NOMO-1 (cell line): ENCODE results near the gene FXYD3.
"Not testable (repeated sequence)": the region's sequence is repeated elsewhere in the genome, so short reads cannot be mapped to it uniquely, and the experiment has no call there.

Experiments
- DNase-seq, 2 experiments: peaks; one replicate each; lab custom pipeline; 2025; ENCODE audit not compliant: unreplicated experiment in 2 of 2; lab: John Stamatoyannopoulos, UW

Gene FXYD3

DNA sequence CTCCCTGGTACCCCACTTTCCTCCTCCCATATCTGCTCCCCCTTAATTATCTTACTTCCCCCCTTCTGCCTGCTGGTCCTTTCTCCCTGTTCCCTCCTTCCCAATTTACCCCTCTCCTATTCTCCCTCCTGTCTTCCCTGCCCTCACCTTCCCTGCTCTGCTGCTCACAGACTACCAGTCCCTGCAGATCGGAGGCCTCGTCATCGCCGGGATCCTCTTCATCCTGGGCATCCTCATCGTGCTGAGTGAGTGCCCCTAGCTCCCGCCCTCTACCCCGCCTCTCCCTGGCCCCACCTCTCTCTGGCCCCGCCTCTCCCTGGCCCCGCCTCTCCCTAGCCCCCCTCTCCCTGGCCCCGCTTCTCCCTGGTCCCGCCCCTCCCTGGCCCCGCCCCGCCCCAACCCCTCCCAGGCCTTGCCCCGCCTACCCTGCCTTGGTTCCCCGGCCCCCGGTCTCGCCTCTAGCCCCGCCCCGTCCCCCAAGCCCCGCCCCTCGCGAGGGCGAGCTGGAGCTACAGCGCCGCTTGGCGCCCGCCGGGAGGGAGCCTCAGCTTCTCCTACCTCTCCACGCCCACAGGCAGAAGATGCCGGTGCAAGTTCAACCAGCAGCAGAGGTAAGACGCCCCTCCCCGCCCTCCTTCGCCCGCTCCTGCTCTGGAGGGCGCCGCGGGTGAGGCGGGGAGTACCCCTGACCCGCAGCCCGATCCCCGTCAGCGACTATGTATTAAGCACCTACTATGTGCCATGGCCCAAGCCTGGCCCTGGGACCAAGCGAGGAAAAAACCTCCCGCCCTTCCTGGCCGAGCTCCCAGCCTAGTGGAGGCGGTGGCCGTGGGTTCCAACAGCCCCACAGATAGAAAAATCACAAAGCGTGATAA is 25.6 kb downstream of the FXYD3 start:
- DNase-seq: peak; percentile 75 to 79

DNA sequence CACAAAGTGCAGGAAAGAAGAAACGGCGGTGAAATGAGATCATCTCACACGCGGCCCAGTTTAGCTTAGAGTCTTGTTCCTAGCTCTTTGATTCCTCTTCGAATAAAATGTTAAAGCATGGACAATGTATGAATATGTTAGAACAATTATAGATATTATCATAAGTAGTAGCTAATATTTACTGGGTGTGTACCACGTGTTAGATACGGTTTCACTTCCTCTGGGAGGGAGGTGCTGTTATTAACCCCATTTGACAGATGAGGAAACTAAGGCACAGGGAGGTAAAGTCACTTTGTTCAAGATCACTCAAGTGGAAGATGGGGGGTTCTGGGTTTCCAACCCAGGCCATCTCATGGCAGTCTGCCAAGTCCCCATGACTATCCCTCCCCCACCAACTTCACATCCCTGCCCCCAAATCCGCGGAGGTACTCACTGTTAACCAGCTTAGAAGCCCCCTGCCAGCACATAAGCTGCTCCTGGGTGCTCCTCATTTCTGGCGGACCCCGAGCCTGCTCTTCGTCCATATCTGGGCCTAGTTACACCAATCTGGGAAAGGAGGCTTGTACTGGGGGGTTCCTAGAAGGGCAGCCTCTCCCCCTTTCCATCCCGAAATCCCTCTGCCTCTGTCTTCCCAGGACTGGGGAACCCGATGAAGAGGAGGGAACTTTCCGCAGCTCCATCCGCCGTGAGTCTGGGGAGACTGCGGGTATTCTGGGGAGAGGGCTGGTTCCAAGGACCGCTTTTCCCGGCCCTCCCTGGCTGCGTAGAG is 26.4 kb downstream of the FXYD3 start:
- DNase-seq: peak in 1 of 2 experiments; percentile 11

DNA sequence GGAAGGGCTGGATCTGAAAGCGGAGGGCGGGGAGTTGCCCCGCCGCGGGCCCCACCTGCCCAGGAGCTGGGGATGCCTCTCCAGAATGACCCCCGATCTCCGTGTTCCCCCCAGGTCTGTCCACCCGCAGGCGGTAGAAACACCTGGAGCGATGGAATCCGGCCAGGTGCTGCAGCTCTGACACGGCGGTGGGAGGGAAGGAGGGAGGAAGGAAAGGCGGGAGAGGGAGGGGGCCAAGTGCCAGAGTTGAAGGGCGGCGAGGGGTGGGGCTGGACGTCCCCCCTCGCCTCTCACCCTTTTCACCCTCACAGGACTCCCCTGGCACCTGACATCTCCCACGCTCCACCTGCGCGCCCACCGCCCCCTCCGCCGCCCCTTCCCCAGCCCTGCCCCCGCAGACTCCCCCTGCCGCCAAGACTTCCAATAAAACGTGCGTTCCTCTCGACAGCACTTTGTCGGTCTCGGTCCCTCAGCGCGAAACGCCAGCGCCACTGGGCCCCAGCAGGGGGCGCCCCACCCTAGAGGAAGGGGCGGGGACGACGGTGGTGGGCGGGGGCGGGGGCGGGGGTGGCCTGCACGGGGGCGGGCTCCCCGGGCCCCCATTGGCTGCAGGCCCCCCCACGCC is 27.1 kb downstream of the FXYD3 start:
- DNase-seq: peak; percentile 0 to 25

DNA sequence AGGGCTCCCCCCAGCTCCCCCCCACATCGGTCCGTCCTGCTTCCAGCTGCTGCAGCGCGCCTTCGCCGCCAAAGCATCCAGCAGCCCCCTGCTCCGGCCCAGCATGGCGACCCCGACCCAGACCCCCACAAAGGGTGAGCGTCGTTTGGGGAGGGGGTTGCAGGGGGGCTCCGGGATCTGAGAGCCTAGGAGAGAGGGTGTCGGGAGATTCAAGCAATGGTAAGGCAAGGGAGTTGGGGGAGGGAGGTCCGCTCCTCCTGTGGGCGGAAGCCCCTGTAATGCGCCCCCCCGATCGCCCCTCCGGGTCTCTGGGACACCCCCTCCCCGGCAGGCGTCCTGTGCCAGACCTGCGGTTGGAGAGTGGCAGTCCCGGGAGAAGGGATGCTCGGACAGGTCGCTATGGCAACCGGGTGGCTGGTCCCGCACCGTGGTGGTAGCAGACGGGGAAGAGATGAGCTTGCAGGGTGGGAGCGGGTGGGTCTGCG is 27.6 kb downstream of the FXYD3 start, which contains the start of gene FXYD7:
TSS of gene FXYD7 (plus strand) at position 25 of the 485 bp plus-strand sequence. CDS start at position 104, 79 bp downstream.
- DNase-seq: no peak

DNA sequence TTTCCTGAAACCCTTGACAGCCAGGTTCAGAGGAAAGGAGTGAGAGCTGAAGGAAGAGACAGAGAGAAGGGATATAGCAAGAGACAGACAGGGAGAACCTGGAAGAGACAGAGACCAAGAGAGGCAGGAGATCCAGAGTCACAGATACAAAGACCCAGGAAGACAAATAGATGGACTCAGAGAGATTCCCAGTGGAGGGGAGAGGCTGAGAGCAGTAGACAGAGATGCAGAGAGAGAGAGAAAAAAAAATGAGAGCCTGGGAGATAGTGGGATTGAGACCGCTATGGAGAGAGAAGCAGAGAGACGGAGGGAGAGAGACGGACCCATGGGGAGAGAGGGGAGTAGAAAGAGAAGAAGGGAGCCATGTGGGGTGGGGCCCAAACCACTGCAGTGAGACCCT is 28.2 kb downstream of the FXYD3 start:
- no peak for DNase-seq

DNA sequence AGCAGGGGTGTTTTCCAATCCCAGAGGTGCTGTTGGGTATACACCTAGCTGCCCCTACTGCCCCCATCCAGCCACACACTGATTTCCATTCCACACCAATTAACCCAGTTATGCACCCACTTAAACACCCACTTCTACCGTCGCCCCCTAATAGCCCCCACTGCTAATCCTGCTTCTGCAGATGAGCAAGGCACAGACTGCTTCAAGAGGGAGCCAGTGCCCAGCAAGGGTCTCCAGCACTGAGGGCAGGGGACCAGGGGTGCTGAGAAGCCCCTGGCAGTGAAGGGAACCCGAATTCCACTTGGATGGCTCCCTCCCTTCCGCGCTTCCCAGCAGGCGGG is 28.6 kb downstream of the FXYD3 start:
- DNase-seq: no peak

DNA sequence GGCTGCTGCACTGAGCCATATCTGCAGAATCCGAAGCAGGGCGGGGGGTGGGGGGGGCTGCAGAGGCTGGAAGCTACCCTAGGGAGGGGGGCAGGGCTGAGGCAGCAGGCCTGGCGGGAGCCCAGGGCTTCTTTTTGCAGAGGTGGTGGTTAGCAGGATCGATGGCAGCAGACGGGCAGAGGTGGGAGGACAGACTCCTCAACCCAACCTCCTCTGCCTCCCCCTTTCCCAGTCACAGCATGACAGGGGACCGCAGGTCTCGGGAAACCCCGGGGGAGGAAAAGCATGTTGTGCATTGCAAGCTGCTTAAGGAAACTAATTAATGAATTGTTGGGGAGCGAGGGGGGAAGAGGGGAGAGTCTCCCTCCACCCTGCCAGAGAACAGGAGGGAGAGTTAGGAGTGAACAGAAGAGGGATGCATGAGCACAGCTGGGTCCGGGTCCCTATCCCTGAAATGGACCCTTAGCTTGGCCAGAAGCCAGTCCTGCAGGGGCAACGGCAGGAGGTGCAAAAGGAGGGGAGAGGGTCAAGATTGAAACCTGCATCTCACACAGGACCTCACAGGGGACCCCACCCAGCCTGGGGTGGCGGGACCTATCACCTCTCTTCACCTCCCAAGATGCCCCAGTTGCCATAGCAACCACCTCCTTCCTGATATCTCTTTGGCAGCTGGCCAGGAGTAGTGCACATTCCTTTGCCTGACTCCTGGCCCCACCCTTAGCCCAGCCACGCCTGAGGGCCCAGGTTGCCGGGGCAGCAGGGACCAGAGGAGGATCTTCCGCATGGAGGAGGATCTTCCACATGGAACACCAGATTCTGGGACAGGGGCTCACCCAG is 29.2 kb downstream of the FXYD3 start:
- no peak for DNase-seq

DNA sequence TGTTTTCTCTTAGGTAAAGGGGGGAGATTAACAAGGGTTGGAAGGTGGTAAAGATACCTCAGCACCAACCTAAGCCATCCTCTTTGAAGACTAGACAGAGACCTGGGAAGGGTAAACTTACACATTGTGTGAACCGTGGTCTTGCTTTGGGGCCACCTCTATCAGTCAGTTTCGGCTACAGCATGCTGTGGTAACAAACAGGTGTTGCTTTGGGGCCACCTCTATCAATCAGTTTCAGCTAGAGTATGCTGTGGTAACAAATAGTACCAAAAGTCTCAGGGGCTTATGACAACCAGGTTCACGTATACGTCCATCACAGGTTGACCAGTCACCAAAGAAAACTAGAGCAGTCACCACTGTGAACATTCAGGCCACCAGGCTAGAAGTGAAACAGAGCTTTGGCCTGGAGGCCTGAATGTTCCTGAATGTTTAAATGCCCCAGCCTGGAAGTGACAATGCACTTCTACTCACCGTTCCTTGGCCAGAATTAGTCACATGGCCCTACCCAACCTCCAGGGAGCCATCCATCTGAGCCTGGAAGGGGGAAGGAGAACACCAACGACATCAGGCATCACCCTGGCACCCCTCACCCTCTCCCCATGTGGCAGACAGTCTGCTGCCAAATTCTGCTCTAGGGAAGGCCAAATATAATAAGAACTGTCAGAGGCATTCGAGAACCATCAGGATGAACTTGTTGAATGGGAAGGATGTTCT is 31.3 kb downstream of the FXYD3 start:
- no peak for DNase-seq

DNA sequence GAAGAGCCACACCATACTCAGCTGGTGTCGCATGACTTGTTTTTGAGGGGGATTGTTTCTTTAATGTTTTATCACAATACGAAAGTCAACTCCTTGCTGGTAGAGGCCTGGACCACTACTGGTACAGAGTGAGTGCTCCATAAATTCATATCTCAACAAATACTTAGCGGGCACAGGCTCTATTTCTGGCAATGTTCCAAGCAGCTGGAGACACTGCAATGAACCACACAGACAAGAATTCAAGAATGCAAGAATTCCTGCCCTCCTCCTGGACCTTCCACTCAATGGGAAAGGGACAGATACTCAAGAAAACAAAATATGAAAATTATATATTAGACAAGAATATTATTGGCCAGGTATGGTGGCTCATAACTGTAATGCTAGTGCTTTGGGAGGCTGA is 33.8 kb downstream of the FXYD3 start:
- no peak for DNase-seq

DNA sequence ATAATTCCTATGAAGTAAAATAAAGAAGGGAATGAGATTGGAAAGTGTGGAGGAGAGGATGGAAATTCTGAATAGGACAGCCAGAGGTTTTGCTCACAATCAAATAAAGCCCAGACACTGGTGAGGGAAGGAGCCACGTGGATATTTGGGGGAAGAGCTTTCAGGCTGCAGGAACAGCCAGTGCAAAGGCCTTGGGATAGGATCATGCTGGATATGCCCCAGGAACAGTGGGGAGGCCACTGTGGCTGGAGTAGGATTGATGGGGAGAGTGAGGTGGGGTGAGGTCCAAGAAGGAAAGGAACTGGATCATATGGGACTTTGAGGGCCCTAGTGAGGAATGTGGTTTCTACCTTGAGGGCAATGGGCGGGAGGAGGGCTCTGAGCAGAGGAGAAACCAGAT is 34.8 kb downstream of the FXYD3 start:
- DNase-seq: no peak

DNA sequence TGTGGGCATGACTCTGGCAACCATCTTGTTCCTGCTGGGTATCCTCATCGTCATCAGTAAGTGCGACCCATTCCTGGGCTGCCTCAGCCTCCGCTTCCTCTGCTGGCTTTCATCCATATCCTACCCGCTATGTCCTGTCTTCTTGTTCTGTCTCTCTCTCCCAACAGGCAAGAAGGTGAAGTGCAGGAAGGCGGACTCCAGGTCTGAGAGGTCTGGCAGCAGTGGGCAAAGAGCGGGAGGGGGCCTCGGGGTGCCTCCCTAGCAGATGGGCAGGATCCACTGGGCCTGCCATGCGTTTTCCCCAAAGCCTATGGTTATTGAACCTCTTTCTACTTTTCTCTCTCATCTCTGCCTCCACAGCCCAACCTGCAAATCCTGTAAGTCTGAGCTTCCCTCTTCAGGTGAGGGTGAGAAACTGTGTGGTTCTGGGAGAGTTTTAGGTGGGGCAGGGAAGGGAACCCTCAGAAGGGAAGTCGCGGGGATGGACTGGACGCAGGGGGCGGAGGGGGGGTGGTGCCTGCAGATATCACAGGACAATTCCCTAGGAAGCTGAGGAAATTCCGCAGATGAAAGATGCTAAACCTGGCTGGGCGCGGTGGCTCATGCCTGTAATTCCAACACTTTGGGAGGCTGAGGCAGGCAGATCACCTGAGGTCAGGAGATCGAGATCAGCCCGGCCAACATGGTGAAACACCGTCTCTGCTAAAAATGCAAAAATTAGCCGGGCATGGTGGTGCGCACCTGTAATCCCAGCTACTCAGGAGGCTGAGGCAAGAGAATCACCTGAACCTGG is 35.8 kb downstream of the FXYD3 start:
- no peak for DNase-seq

DNA sequence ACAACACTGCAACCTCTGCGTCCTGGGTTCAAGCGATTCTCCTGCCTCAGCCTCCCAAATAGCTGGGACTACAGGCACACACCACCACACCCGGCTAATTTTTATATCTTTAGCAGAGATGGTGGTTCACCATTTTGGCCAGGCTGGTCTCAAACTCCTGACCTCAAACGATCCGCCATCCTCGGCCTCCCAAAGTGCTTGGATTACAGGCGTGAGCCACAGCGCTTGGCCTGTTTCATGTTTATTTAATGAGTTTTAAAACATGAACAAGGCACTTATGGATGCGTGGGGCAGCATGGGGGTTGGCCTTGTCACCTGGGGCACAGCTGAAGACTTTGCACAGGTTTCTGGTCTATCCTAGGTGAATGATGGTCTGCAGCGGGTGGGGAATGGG is 37.5 kb downstream of the FXYD3 start:
- not testable (repeated sequence) for DNase-seq

DNA sequence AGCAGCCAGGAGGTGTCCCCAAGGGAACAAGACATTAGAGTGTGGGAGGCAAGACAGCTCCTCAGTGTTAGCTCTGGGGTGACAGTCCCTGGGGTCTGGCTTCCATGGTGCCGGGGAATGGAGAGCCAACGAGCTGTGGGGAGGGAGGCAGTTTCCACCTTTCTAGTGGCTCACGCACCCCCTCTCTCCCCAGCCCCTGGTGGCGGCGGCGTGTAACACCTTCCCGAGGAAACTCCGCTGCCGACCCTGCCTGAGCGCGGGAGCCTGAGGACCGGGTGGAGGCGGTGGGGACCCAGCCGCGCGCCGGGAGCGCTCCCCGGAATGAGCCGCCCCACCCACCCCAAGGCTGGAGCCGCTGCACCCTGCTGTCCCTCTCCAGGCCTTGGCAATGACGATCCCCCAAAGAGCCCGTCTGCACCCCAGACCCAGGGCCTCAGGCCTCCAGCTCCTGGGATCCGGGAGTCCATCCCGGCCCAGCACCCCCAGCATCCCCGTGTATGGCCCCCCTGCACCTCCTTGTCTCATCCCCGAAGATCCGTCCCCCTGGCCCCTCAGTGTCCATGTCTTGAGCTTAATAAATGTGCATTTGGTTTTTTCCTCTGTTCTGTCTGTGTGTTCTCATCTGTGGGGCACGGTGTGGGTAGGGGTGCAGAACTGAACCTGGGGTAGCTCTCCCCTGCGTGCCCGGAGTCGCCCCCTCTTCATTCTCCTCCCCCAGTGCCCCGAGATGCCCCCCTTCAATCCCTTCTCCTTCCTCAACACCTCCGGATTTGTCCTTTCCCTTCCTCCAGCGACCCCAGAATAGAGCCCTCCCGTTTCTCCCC is 38.3 kb downstream of the FXYD3 start:
- DNase-seq: peak; percentile 66 to 70

DNA sequence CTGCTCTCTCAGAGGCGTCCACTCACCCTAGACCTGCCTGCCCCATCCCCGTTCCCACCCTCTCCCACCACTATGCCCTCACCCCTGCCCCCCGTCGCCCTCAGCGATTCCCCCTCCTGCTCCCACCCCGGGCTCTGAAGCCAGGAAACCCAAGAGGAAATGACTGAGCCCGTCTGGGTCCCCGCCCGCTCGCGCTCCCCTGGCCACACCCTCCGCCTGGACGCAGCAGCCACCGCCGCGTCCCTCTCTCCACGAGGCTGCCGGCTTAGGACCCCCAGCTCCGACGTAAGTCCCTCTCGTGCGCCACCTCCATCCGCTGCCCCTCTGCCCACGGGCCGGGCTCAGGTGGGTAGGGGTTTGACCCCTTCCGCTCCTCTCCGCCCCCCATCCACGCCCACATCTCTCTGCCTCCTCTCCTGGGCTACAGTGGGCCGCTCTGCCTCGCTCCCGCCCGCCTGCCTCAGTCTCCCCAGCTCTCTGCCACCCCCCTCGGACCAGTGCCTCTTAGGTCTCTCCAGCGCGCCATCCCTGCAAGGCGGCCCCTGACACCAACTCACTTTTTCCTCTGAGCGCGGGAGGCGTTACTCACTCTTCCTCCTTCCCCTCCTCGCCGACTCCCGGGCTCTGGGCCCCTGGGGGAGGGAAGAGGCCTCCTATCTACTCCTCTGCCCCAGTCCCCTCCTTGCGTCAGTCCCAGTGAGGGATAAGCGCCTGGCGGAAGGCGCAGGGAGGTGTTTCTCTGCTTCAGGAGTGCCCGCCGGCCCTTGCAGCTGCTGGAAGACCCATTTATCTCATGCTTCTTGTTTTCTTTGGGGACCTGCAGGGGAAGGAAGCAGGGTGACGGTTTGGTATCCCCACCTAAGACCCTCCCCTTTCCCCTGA is 39.1 kb downstream of the FXYD3 start, which contains the start of gene FXYD5:
TSS of gene FXYD5 (plus strand) at position 211 of the 882 bp plus-strand sequence. CDS start 816 bp downstream, outside the sequence.
- DNase-seq: peak; percentile 76 to 77

DNA sequence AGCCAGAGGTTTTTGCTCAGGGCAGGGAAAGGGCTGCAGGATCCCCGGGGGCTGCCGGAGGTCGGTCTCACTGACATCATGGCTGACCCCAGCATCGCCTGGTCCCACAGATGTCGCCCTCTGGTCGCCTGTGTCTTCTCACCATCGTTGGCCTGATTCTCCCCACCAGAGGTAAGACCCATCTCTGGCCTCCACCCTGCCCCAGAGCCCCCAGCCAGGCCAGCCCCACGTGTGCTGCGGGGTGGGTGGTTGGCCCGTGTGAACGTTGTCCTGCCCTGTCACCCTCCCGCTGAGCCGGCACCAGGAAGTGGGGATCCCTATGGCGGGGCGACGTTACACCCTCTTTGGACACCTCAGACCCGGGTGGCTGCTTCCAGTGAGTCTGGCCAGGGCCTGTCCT is 39.8 kb downstream of the FXYD3 start:
- DNase-seq: no peak

DNA sequence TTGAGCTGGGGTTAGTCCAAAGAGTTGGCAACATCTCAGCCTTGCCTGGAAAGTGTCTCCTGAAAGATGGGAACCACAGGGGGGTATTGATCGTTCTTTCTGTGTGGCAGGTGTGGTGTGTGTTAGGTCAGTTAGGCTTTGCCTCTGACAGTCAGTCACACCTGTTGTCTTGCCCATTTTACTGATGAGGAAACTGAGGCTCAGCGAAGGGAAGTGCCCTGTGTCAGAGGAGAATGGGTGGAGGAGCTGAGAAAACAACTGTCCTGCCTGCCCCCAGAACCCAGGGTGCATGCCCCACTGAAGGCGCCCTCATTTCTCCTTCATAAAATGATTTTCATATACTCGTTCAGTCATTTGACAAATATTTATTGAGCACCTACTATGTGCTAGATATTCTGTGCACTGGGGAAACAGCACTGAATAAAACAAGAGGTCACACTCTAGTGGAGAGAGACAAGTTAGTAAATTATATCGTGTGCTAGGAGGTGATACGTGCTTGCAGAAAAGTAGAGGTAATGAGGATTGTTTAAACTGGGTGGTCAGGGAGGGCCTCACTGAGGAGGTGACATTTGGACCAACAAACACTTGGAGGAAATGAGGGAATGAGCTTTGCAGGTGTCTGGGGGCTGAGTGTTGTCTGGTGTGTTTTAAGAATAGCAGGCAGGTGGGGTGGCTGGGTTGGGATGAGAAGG is 40.5 kb downstream of the FXYD3 start:
- DNase-seq: no peak

DNA sequence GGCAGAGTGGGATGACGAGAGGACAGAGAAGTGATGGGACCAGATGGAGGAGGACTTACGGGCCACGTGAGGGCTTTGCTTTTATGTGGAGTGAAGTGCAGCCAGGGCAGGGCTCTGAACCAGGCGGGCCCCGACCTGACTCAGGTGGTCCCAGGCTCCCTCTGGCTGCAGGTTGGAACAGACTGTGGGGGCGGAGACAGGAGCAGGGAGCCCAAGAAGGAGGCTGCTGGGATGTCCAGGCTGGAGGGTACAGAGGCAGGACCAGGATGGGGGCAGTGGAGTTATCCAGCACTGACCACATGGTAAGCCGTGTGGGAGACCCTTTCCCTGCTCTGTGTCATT is 41.0 kb downstream of the FXYD3 start:
- DNase-seq: no peak
